Ectodermal cell (in vitro differentiated cells): ENCODE results near the gene SP140.

Experiments
- H3K27ac ChIP-seq: 2 replicates; pipeline ENCODE4 v1.7.0; 2013; ENCODE audit warnings: mild to moderate bottlenecking, low read depth, low read length; ENCODE audit not compliant: insufficient read depth, poor library complexity, severe bottlenecking
- H3K27me3 ChIP-seq: 2 replicates; pipeline ENCODE4 v1.7.0; 2013; ENCODE audit warnings: mild to moderate bottlenecking, low read length; ENCODE audit not compliant: insufficient read depth, control insufficient read depth, poor library complexity, severe bottlenecking
- H3K36me3 ChIP-seq: one replicate; pipeline ENCODE4 v1.7.0; 2013; ENCODE audit warnings: low read length; ENCODE audit not compliant: control insufficient read depth, insufficient read depth
- H3K4me1 ChIP-seq: one replicate; pipeline ENCODE4 v1.7.0; 2013; ENCODE audit warnings: low read length; ENCODE audit not compliant: control insufficient read depth, insufficient read depth
- H3K4me3 ChIP-seq: 2 replicates; pipeline ENCODE4 v1.7.0; 2013; ENCODE audit warnings: low read depth, low read length, control low read depth; ENCODE audit not compliant: insufficient read depth
- H3K9me3 ChIP-seq: 2 replicates; pipeline ENCODE4 v1.7.0; 2013; ENCODE audit warnings: mild to moderate bottlenecking, low read length, moderate library complexity; ENCODE audit not compliant: control insufficient read depth
- WGBS, 2 experiments: methylation state at CpG; one replicate each; pipeline ENCODE4 v1.1.7; 2013; ENCODE audit warnings: missing lambda C conversion rate in 2 of 2; 5-methylcytosine and 5-hydroxymethylcytosine counted together

SP140 gene

DNA sequence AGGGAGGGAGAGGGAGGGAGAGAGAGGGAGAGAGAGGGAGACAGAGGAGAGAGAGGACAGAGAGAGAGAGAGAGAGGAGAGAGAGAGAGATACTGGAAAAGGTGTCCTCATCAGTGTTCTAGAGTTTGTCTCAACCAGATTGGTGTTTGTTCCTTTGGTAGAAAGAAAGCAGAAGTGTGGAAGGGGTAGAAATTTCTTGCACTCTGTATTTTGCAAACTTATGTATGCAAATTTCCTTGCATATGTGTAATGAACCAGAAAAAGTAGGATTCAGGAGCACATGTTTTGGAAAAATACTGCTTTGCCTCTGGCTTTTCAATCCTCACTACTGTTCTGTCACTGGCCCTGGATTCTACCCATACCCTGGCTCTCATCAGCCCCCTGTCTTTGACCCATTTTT lies 1.1 kb upstream of the SP140 start:
- Histone ChIP-seq H3K9me3 (no peaks in the 10 kb centered on the region), H3K4me1 (no peaks in the 10 kb centered on the region), H3K27me3 (no peaks in the 10 kb centered on the region), H3K27ac (no peak overlapping the region), H3K4me3 (no peak overlapping the region), H3K36me3 (no peaks in the 10 kb centered on the region)

DNA sequence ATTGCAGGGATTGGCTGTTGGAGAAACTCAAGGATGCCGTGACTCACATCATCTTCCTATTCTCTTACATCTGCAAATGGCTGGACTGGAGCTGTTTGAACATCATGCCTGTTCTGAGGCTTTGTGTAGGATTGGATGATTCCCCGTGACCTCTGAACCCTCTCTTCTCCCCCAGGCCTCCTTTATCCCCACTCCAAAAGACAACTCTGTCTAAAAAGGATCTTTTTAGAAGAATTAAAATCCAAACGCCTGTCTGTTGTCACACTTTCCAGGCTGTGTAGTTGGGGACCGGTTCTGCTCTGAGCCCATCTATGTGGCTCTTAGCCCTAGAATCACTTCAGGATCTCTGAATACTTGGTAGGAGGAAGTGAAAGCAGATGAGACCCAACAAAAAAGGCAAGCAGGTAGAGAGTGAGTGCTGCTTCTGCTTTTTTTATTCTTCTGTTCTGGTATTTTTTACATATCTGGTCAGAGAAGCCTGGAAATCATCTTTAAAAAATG lies 565 bp downstream of the SP140 start:
- no peaks in the 10 kb centered on the region for H3K27me3 ChIP-seq
- no peaks in the 10 kb centered on the region for H3K4me1 ChIP-seq
- 93 to 96% methylated on average over 4 of the region's 4 CpGs for WGBS, 2 experiments
- no peak overlapping the region for H3K27ac ChIP-seq
- H3K9me3 ChIP-seq, result no peaks in the 10 kb centered on the region
- H3K4me3 ChIP-seq, result no peak overlapping the region
- no peaks in the 10 kb centered on the region for H3K36me3 ChIP-seq

DNA sequence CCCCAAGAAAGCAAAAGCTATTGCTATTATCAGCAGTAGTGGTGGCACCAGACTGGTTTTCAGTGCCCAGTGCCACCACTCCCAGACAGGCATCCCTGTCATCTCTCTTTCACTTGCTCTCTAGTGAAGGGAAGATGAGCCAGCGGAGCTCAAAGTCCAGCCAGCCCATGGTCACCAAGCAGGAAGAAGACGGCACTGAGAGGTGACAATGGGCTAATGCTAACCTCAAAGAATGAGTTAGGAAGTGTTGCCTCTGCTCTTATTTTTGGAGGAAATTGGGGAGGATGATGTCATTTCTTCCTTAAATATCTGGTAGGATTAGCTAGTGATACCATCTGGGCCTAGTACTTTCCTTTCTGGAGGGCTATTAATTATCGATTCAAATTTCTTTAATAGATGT lies 1.7 kb downstream of the SP140 start:
- H3K27ac ChIP-seq, result no peak overlapping the region
- no peaks in the 10 kb centered on the region for H3K4me1 ChIP-seq
- H3K4me3 ChIP-seq, result no peak overlapping the region
- no peaks in the 10 kb centered on the region for H3K27me3 ChIP-seq
- H3K9me3 ChIP-seq, result no peaks in the 10 kb centered on the region
- WGBS, 2 experiments, result 96 to 97% methylated on average over 3 of the region's 3 CpGs
- H3K36me3 ChIP-seq, result no peaks in the 10 kb centered on the region

DNA sequence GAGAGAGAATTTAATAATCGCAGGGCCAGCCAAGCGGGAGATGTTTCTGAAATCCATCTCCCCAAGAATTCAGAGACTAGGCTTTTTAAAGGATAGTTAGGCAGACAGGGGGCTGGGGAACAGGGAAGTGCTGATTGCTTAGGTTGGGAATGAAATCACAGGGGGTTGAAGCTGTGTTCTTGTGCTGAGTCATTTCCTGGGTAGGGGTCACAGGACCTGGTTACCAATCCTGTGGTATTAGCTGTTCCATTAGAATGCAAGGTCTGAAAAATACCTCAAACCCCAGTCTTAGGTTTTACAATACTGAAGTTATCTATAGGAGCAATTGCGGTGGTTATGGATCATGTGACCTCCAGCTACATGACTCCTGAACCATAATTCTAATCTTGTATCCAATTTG lies 4.6 kb downstream of the SP140 start:
- Histone ChIP-seq H3K36me3 (no peaks in the 10 kb centered on the region), H3K4me1 (no peaks in the 10 kb centered on the region), H3K27ac (no peak overlapping the region), H3K4me3 (no peak overlapping the region), H3K9me3 (no peaks in the 10 kb centered on the region), H3K27me3 (no peaks in the 10 kb centered on the region)
- 89 to 94% methylated on average over 2 to 3 of the region's 3 CpGs for WGBS, 2 experiments

DNA sequence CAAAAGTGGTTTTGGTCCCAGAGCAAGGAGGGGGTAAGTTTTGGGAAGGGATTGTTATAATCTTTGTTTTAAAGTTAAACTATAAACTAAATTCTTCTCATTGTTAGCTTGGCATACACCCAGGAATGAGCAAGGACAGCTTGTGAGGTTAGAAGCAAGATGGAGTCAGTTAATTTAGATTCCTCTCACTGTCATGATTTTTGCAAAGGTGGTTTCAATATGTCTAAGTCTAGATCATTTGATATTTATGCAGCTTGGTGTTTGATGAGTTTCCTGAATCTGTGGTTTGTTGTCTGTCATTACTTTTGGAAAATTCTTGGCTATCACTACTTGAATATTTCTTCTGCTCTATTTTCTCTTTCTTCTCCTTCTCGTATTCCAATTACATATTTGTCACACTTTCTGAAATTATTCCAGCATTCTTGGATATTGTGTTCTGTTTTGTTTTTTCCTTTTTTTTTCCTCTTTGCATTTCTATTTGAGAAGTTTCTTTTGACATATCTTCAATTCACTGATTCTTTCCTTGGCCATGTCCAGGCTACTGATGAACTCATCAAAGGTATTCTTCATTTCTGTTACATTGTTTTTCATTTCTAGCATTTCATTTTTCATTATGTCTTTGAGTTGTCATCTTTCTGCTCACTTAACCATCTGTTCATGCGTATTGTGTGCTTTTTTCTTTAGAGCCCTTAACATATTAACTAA lies 5.1 kb downstream of the SP140 start:
- H3K36me3 ChIP-seq, result no peaks in the 10 kb centered on the region
- H3K4me3 ChIP-seq, result no peak overlapping the region
- no peaks in the 10 kb centered on the region for H3K9me3 ChIP-seq
- no peak overlapping the region for H3K27ac ChIP-seq
- no peaks in the 10 kb centered on the region for H3K4me1 ChIP-seq
- 86 to 100% methylated on average over 1 to 2 of the region's 2 CpGs for WGBS, 2 experiments
- no peaks in the 10 kb centered on the region for H3K27me3 ChIP-seq

DNA sequence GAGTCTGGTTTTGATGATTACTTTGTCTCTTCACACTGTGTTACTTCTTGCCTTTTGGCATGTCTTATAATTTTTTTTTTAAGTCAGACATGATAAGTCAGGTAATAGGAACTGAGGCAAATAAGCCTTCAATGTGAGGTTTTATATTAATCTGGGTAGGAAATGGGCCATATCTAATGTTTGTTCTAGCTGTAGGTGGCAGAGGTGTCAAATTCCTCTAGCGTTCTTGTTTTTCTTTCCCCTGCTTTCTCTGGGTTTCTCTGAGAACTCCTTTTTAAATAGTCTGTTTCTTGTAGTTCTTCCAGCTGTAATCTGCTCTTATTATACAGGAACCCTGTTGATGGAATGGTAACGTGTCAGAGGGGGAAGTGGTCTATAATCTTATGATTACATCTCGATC lies 5.7 kb downstream of the SP140 start:
- Histone ChIP-seq H3K4me1 (no peaks in the 10 kb centered on the region), H3K27me3 (no peaks in the 10 kb centered on the region), H3K9me3 (no peaks in the 10 kb centered on the region), H3K36me3 (no peaks in the 10 kb centered on the region), H3K27ac (no peak overlapping the region), H3K4me3 (no peak overlapping the region)
- 77 to 90% methylated on average over 3 of the region's 3 CpGs for WGBS, 2 experiments

DNA sequence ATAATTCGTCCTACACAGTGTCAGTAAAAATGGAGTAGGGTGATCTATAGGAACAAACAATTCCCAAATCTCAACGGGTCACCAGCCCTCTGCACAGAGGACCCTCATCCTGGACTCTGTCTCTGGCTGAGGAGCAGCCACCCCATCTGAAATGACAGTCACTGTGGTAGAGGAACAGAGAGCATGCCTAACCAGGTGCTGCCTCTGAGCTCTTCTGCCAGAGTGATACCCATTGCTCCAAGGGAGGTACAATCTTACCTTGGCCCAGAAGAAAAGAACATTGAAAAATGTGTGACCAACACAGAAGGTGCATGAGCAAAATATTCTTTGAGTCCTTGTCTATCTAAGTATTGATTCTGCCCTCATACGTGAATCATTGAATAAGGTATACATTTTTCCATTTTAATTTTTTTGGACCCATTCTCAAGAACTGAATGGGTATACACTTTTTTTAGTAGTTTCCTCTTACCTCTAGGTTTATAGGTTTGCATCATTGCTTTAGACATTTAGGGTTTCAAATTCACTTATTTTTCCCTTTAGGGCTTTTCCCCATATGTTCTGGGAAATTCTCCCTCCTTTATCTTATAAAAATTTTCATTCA lies 8.7 kb downstream of the SP140 start:
- no peak overlapping the region for H3K27ac ChIP-seq
- H3K4me3 ChIP-seq, result no peak overlapping the region
- H3K27me3 ChIP-seq, result no peaks in the 10 kb centered on the region
- WGBS, 2 experiments, result 92 to 93% methylated on average over 1 to 3 of the region's 3 CpGs
- H3K36me3 ChIP-seq, result no peaks in the 10 kb centered on the region
- H3K4me1 ChIP-seq, result no peaks in the 10 kb centered on the region
- H3K9me3 ChIP-seq, result no peaks in the 10 kb centered on the region

DNA sequence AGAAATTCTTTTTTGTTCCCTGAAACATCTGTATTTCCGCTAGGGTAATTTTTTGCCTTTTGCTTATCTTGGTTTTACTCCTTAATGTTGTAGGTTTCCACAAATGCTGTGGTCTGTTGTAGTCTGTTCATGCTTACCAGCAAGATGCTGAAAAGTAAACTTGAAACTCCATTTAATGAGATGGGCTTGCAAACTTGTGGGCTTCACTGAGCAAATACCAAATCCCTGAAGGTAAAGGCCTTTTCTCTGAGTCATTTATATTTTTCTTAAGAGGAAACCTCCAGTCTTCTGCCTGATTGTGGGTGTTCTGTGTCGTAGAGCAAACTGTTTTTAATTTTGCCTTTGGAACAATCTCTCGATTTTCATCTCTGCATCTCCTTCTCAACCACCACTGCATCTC lies 9.3 kb downstream of the SP140 start:
- WGBS, 2 experiments, result 95% methylated on average over 3 of the region's 3 CpGs

DNA sequence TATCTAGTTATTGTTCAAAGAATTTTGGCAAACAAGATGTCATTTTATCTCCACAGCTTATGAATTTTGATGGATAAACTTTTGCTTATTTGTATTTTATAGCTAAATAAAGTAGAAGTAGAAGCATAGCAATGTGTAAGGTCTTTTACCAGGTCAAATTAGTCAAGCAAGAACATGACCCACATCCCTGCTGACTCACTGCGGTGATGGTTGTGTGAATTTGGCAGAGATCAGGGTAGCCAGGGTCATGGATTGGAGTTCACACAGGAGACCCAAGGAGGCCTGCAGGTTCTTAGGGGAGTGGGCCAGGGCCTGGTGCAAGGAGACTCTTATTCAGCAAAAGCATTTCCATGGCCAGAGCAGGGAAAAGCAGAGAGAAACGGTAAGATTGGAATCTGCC lies 18.7 kb downstream of the SP140 start:
- no peak overlapping the region for H3K4me3 ChIP-seq
- no peaks in the 10 kb centered on the region for H3K4me1 ChIP-seq
- no peaks in the 10 kb centered on the region for H3K36me3 ChIP-seq
- 92 to 96% methylated on average over 2 of the region's 2 CpGs for WGBS, 2 experiments
- no peaks in the 10 kb centered on the region for H3K9me3 ChIP-seq
- no peak overlapping the region for H3K27ac ChIP-seq
- no peaks in the 10 kb centered on the region for H3K27me3 ChIP-seq

More for the DNA sequence above, 9.3 kb downstream of the SP140 start:
- H3K27ac ChIP-seq, result no peak overlapping the region
- H3K27me3 ChIP-seq, result no peaks in the 10 kb centered on the region
- H3K4me3 ChIP-seq, result no peak overlapping the region
- no peaks in the 10 kb centered on the region for H3K9me3 ChIP-seq
- H3K4me1 ChIP-seq, result no peaks in the 10 kb centered on the region
- no peaks in the 10 kb centered on the region for H3K36me3 ChIP-seq

DNA sequence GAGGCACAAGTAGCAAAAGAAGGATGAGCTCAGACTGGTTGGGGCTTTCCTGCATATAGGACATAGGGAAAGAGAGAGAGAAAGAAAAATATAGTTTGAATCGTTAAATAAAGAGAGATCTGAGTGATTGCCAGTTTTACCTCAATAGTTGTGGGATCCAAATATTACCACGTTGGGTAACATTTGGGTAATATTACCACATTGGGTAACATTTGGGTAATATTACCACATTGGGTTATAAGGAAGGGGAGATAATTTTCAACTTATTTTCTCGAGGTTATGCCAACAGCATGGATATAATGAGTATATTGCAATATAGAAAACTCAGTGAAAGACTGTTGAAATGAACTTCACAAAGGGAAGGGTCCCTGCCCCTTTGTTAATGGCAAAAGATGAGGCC lies 20.7 kb downstream of the SP140 start:
- H3K36me3 ChIP-seq, result no peaks in the 10 kb centered on the region

More for the DNA sequence above, 20.7 kb downstream of the SP140 start:
- H3K4me1 ChIP-seq, result no peaks in the 10 kb centered on the region
- H3K27me3 ChIP-seq, result no peaks in the 10 kb centered on the region
- H3K4me3 ChIP-seq, result no peak overlapping the region
- 77 to 78% methylated on average over 3 of the region's 3 CpGs for WGBS, 2 experiments
- H3K9me3 ChIP-seq, result no peaks in the 10 kb centered on the region
- H3K27ac ChIP-seq, result no peak overlapping the region
